Uterus (tissue), 2 donors: Measurements from ENCODE around the gene SPG11.

Experiments
- POLR2A ChIP-seq, 2 donors: fragments of 450-650 bp; IDR thresholded peaks; one replicate each; pipeline ENCODE4 v1.6.1; 2016; ENCODE audit warnings: antibody characterized with exemption in 2 of 2, mild to moderate bottlenecking in 1 of 2, moderate library complexity in 1 of 2
- TF ChIP-seq, protein P1 (sequence below), 4 experiments: fragments of 200-600 bp in 2 of 4; fragments of 450-650 bp in 2 of 4; sonication (generic) in 2 of 4; IDR thresholded peaks; one replicate each; pipeline ENCODE4 v1.5.1; 2016 to 2019; ENCODE audit warnings: antibody characterized with exemption in 4 of 4, mild to moderate bottlenecking in 2 of 4, moderate library complexity in 1 of 4

GRCh38 chr15:44711743-44712345, 48.4 kb upstream of the SPG11 start:
- TF ChIP-seq, protein P1, sequence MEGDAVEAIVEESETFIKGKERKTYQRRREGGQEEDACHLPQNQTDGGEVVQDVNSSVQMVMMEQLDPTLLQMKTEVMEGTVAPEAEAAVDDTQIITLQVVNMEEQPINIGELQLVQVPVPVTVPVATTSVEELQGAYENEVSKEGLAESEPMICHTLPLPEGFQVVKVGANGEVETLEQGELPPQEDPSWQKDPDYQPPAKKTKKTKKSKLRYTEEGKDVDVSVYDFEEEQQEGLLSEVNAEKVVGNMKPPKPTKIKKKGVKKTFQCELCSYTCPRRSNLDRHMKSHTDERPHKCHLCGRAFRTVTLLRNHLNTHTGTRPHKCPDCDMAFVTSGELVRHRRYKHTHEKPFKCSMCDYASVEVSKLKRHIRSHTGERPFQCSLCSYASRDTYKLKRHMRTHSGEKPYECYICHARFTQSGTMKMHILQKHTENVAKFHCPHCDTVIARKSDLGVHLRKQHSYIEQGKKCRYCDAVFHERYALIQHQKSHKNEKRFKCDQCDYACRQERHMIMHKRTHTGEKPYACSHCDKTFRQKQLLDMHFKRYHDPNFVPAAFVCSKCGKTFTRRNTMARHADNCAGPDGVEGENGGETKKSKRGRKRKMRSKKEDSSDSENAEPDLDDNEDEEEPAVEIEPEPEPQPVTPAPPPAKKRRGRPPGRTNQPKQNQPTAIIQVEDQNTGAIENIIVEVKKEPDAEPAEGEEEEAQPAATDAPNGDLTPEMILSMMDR (IDR thresholded peaks at IDR 0.05), result no peak
- no peak for TF ChIP-seq POLR2A (IDR thresholded peaks at IDR 0.05)
